GM19035 (cell line): Measurements from ENCODE around the gene CSNK1D.
A peak's percentile ranks its signal among the peaks of the same experiment; 100 is the strongest.
"Not testable (repeated sequence)": the region's sequence is repeated elsewhere in the genome, so short reads cannot be mapped to it uniquely, and the experiment has no call there.

ENCODE experiments used
- ATAC-seq: cut with Tn5 transposase; IDR thresholded peaks from one replicate; pipeline ENCODE4 v1.9.1; 2021; ENCODE audit not compliant: unreplicated experiment

Gene CSNK1D

DNA sequence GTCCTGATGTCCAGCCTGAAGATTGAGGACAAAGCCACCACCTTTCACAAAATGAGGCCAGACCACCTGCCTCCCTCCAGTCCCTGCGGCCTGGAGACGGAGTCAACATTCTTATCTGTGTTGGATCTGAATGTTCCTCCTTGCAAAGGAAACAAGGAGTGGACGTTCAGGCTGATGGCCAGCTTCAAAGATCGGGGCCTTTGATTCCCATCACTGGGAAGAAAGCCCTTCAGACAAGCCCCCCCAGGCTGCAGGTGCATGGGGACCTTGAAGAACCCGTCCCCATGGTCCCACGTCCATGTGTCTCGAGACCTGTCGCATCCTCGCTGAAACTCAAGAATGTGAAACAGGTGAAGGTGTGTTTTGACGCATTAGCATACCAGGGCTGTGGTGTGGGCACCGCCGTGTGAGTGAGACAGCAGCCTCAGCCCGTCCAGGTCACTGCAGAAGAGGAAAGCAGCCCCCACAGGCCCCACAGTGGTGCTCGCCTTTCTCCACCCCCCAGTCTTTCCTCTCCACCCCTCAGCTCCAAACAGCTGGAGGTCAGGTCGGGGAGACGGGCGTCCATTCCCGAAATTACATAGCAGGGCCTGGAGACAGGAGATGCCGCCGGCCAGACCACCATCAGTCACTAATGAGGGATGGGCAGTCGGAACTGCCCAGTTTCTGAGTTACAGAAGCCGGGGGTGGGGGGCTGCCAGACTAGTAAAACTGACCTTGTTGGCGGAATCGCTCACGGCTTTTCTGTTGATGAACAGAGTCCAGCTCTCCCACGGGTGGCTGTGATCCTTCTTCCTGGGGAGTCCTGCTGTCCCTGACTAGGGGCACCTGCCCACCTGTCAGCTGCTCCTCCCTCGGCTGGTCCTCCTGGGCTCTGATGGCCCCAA, 877 bp upstream of the CSNK1D start:
- ATAC-seq = no peak

- peak; percentile 9 for ATAC-seq
Measured at GRCh38 chr17:82272495-82273326, 789 bp downstream of the CSNK1D start.

DNA sequence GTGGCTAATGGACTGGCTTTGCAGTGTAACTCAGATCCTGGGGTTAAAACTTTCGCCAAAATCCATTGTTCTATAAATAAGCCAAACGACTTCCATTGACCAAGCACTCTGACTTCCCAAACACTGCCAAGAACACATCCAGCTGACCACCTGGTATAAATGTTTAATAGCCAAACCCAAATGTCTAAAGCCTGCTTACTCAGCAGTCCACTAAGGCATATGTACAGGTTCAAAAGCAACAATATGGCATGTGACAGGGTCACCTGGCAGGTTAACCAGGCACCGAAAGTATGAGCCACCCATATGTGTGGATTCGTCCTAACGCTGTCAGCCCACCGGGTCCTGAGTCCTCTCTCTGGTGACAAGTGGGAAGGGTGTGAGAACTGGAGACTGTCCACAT, 2.1 kb downstream of the CSNK1D start:
- ATAC-seq = no peak

DNA sequence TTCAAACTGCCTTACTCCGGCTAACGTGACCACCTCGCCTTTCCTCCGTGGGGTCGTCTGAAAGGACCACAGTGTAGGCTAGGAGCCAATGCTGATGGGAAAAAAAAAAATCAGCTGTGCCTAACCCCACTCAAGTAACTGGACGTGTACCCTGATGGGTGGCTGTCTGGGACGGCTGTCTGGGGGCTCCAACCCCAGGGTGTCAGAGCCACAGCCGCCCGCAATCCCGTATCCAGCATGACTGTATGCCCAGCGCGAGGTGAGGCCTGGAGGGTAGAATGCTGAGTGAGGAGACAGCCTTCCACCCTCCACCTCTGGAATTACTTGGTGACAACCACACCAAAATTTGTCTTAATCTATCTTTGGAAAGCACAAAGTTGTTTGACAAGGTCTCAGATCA, 2.8 kb downstream of the CSNK1D start:
- ATAC-seq = no peak

- no peak for ATAC-seq
Measured at GRCh38 chr17:82269882-82270500, 3.5 kb downstream of the CSNK1D start.

- no peak for ATAC-seq
Measured at GRCh38 chr17:82269138-82269881, 4.2 kb downstream of the CSNK1D start.

GRCh38 chr17:82267575-82268379, 5.7 kb downstream of the CSNK1D start:
- ATAC-seq = no peak

DNA sequence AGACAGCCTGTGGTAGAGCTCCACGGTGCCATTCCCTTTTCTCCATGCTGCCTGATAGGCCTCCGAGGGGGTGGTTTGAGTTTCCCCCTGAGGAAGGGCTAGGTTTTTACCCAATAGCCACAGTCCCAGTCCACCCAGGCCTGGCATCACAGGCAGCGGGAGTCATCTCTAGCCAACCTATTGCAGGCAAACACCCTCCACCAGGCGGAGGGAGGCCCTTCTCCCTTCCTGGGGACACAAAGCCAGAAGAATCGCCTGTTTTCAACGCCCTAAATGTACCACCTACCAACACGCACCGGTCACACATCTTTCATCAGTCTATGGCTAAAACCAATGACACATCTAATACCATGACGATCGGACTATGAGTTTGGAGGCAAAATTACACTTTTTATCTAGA, 7.4 kb downstream of the CSNK1D start:
- no peak for ATAC-seq

- no peak for ATAC-seq
Measured at GRCh38 chr17:82263641-82264040, 9.9 kb downstream of the CSNK1D start.

- ATAC-seq = no peak
Measured at GRCh38 chr17:82262344-82262743, 11.2 kb downstream of the CSNK1D start.

- ATAC-seq = not testable (repeated sequence)
Measured at GRCh38 chr17:82259972-82260961, 13.2 kb downstream of the CSNK1D start.

- no peak for ATAC-seq
Measured at GRCh38 chr17:82258555-82258954, 14.9 kb downstream of the CSNK1D start.

DNA sequence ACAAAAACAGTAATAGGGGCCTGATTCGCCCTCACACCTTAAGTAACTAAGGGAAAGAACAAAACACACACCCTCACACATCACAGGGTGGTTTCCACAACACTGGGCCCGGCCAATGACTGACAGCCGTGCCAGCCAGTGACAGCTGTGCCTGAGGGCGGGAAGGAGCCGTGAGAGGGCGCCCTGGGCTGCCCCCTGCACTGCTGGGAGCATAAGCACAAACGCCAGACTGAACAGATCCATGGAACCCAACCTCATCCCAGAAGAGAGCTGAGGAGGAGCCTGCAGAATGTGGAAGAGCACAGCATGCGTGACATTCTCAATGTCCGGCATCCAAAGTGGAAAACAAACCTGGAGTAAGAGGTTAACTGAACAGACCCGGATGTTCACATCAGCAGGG, 16.0 kb downstream of the CSNK1D start:
- ATAC-seq = no peak

DNA sequence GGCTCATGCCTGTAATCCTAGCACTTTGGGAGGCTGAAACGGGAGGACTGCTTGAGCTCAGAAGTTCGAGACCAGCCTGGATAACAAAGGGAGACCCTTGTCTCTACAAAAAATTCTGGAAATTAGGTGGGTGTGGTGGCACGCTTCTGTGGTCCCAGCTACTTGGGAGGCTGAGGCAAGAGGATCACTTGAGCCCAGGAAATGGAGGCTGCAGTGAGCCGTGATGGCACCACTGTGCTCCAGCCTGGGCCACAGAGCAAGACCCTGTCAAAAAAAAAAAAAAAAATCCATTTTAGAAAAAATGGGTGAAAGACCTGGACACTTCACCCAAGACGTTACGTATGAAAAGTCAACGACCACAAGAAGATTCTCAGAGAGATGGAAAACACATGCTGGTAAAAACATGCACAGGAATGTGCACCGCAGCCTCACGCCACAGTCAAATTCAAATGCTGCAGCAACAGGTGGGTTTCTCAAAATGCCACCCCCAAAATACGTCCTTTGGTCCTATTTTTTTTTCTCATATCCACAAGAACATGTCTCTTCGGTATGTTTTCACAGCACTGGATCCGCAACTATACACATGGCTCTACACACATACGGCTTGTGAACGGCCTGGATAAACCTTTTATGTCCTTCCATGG, 17.1 kb downstream of the CSNK1D start:
- ATAC-seq = no peak

GRCh38 chr17:82255402-82255972, 18.0 kb downstream of the CSNK1D start:
- no peak for ATAC-seq

- not testable (repeated sequence) for ATAC-seq
Measured at GRCh38 chr17:82254746-82255145, 18.8 kb downstream of the CSNK1D start.

DNA sequence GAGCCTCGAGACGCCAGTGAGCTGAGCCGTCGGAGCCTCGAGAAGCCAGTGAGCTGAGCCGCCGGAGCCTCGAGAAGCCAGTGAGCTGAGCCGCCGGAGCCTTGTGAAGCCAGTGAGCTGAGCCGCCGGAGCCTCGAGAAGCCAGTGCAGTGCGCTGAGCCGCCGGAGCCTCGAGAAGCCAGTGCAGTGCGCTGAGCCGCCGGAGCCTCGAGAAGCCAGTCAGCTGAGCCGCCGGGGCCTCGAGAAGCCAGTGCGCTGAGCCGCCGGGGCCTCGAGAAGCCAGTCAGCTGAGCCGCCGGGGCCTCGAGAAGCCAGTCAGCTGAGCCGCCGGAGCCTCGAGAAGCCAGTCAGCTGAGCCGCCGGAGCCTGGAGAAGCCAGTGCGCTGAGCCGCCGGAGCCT, 19.4 kb downstream of the CSNK1D start:
- not testable (repeated sequence) for ATAC-seq

DNA sequence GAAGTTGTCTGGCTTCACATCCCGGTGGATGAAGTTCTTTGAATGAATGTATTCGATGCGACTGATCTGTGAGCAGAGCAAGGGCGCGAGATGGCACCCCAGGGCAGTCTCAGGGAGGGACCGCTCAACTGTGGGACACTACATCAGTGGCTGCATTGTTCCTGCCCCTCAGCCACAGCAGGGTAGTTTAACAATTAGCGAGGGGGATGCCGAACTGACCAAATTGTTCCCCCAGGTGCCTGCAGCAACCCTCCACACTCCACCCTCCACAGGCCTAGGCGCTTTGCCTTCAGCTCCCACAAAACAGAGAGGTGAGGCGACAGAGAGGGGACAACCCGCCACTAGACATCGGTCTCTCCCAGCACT, 20.3 kb downstream of the CSNK1D start:
- no peak for ATAC-seq
